Neural progenitor cell (in vitro differentiated cells): ENCODE data around the gene GRAMD2A. TPM values are rescaled to one million over a fixed set of nuclear protein-coding genes. Genes with fewer than 3 reads are reported as not detected.
A peak's percentile ranks its signal among the peaks of the same experiment; 100 is the strongest.

Experiments
- DNase-seq: peaks from one replicate; pipeline ENCODE4 v3.0.0-alpha.2; 2016; ENCODE audit warnings: low spot score
- H2AFZ ChIP-seq: fragments of 200-600 bp; sonication (generic); replicated peaks from 2 replicates; pipeline ENCODE4 v1.6.1; 2016; ENCODE audit warnings: antibody characterized with exemption
- H3F3A ChIP-seq: fragments of 200-600 bp; sonication (generic); 2 replicates; pipeline ENCODE4 v1.6.1; 2016; ENCODE audit warnings: antibody characterized with exemption, low read depth
- H3K27ac ChIP-seq: fragments of 200-600 bp; sonication (generic); 2 replicates; pipeline ENCODE4 v1.5.1; 2016; ENCODE audit warnings: mild to moderate bottlenecking
- H3K27me3 ChIP-seq: fragments of 200-600 bp; sonication (generic); 2 replicates; pipeline ENCODE4 v1.6.1; 2016; ENCODE audit warnings: mild to moderate bottlenecking, moderate library complexity
- H3K36me3 ChIP-seq: fragments of 200-600 bp; sonication (generic); 2 replicates; pipeline ENCODE4 v1.5.1; 2016
- H3K4me1 ChIP-seq: fragments of 200-600 bp; sonication (generic); 2 replicates; pipeline ENCODE4 v1.6.1; 2016; ENCODE audit warnings: mixed run types
- H3K4me2 ChIP-seq: fragments of 200-600 bp; sonication (generic); 2 replicates; pipeline ENCODE4 v1.6.1; 2016
- H3K4me3 ChIP-seq: fragments of 200-600 bp; sonication (generic); 2 replicates; pipeline ENCODE4 v1.5.1; 2016
- H3K79me2 ChIP-seq: fragments of 200-600 bp; sonication (generic); 2 replicates; pipeline ENCODE4 v1.6.1; 2016; ENCODE audit warnings: low read depth
- H3K9ac ChIP-seq: fragments of 200-600 bp; sonication (generic); 2 replicates; pipeline ENCODE4 v1.6.1; 2016
- H3K9me3 ChIP-seq: fragments of 200-600 bp; sonication (generic); 2 replicates; pipeline ENCODE4 v1.5.1; 2016; ENCODE audit warnings: low read depth
- H4K20me1 ChIP-seq: fragments of 200-600 bp; sonication (generic); 2 replicates; pipeline ENCODE4 v1.6.1; 2016; ENCODE audit warnings: low read depth
- H3K27ac Mint-ChIP-seq: 3 replicates; pipeline ENCODE4 v1.8.0; 2021; ENCODE audit warnings: mixed read lengths
- H3K27me3 Mint-ChIP-seq: 2 replicates; pipeline ENCODE4 v1.8.0; 2022; ENCODE audit warnings: low read depth, mild to moderate bottlenecking, inconsistent platforms, moderate library complexity, mixed read lengths; ENCODE audit not compliant: insufficient read depth
- H3K36me3 Mint-ChIP-seq: 3 replicates; pipeline ENCODE4 v1.8.0; 2021; ENCODE audit warnings: mixed read lengths
- H3K4me1 Mint-ChIP-seq: 3 replicates; pipeline ENCODE4 v1.8.0; 2021; ENCODE audit warnings: mixed read lengths
- H3K4me3 Mint-ChIP-seq: 3 replicates; pipeline ENCODE4 v1.8.0; 2021; ENCODE audit warnings: mild to moderate bottlenecking, moderate library complexity, mixed read lengths
- H3K9me3 Mint-ChIP-seq: 3 replicates; pipeline ENCODE4 v1.8.0; 2020; ENCODE audit warnings: mixed read lengths
- CTCF ChIP-seq: fragments of 200-600 bp; sonication (generic); IDR thresholded peaks from 2 replicates; pipeline ENCODE4 v1.5.1; 2017; ENCODE audit warnings: antibody characterized with exemption, mild to moderate bottlenecking
- EZH2 ChIP-seq: fragments of 200-600 bp; sonication (generic); IDR thresholded peaks from 2 replicates; pipeline ENCODE4 v1.6.1; 2017; ENCODE audit warnings: antibody characterized with exemption, mild to moderate bottlenecking, moderate library complexity
- EZH2phosphoT487 ChIP-seq: fragments of 200-600 bp; sonication (generic); IDR thresholded peaks from 2 replicates; pipeline ENCODE4 v1.6.1; 2017; ENCODE audit warnings: antibody characterized with exemption
- total RNA-seq: library from RNA; depleted of rRNA; stranded (reverse); fragments of >200 nt; gene quantifications from 2 replicates; pipeline ENCODE4 v1.2.3, GENCODE V29; 2015; ENCODE audit warnings: low replicate concordance

Gene GRAMD2A
- total RNA-seq, 1 donor from 2014 or later = 0.43 TPM

- Mint-ChIP-seq H3K4me3 (peak overlapping the region; percentile 97), H3K9me3 (no peaks in the 10 kb centered on the region), H3K27ac (peak overlapping the region; percentile 29), H3K36me3 (no peaks in the 10 kb centered on the region), H3K27me3 (peaks cover 6% of the 10 kb centered on the region), H3K4me1 (peaks cover 27% of the 10 kb centered on the region)
- H4K20me1 ChIP-seq = peaks cover 17% of the 10 kb centered on the region
- peaks cover 61% of the 10 kb centered on the region for H3K79me2 ChIP-seq
- H3F3A ChIP-seq = peaks cover 24% of the 10 kb centered on the region
- peaks cover 9% of the 10 kb centered on the region for H3K4me1 ChIP-seq
- H3K27me3 ChIP-seq = no peaks in the 10 kb centered on the region
- peak overlapping the region; percentile 88 for H3K4me2 ChIP-seq
- no peaks in the 10 kb centered on the region for H3K9me3 ChIP-seq
- H3K9ac ChIP-seq = peak overlapping the region; percentile 27
- H3K27ac ChIP-seq = no peak overlapping the region
- peak overlapping the region; percentile 91 for H2AFZ ChIP-seq
- no peaks in the 10 kb centered on the region for H3K36me3 ChIP-seq
- peak overlapping the region; percentile 78 for H3K4me3 ChIP-seq
- TF ChIP-seq EZH2phosphoT487 (no peak), CTCF (no peak), EZH2 (no peak)
- peak; percentile 63 for DNase-seq
Observed at GRCh38 chr15:72116731-72117485, 80.7 kb downstream of the GRAMD2A start.

- H3F3A ChIP-seq = peaks cover 21% of the 10 kb centered on the region
- no peak overlapping the region for H2AFZ ChIP-seq
- H4K20me1 ChIP-seq = peaks cover 17% of the 10 kb centered on the region
- H3K4me2 ChIP-seq = no peak overlapping the region
- H3K27me3 Mint-ChIP-seq = peaks cover 2% of the 10 kb centered on the region
- H3K36me3 Mint-ChIP-seq = peaks cover 4% of the 10 kb centered on the region
- H3K27me3 ChIP-seq = no peaks in the 10 kb centered on the region
- no peak overlapping the region for H3K27ac ChIP-seq
- H3K9me3 ChIP-seq = no peaks in the 10 kb centered on the region
- DNase-seq = no peak
- H3K4me1 ChIP-seq = peaks cover 9% of the 10 kb centered on the region
- H3K79me2 ChIP-seq = peaks cover 53% of the 10 kb centered on the region
- no peak overlapping the region for H3K4me3 Mint-ChIP-seq
- H3K27ac Mint-ChIP-seq = no peak overlapping the region
- peaks cover 15% of the 10 kb centered on the region for H3K4me1 Mint-ChIP-seq
- TF ChIP-seq EZH2 = no peak
- TF ChIP-seq CTCF = no peak
- TF ChIP-seq EZH2phosphoT487 = no peak
- H3K4me3 ChIP-seq = no peak overlapping the region
- no peaks in the 10 kb centered on the region for H3K36me3 ChIP-seq
- no peaks in the 10 kb centered on the region for H3K9me3 Mint-ChIP-seq
- H3K9ac ChIP-seq = no peak overlapping the region
Observed at GRCh38 chr15:72113347-72114031, 84.1 kb downstream of the GRAMD2A start.

- H3K9me3 Mint-ChIP-seq = no peaks in the 10 kb centered on the region
- Histone ChIP-seq H3K27ac (no peak overlapping the region), H3F3A (peaks cover 16% of the 10 kb centered on the region), H4K20me1 (peaks cover 17% of the 10 kb centered on the region), H3K36me3 (no peaks in the 10 kb centered on the region), H3K4me2 (no peak overlapping the region), H3K4me3 (no peak overlapping the region), H3K27me3 (no peaks in the 10 kb centered on the region), H3K9ac (no peak overlapping the region), H3K79me2 (peaks cover 53% of the 10 kb centered on the region), H3K9me3 (no peaks in the 10 kb centered on the region), H3K4me1 (peaks cover 9% of the 10 kb centered on the region), H2AFZ (no peak overlapping the region)
- DNase-seq = no peak
- TF ChIP-seq CTCF (no peak), EZH2phosphoT487 (no peak), EZH2 (no peak)
- peaks cover 4% of the 10 kb centered on the region for H3K36me3 Mint-ChIP-seq
- peaks cover 15% of the 10 kb centered on the region for H3K4me1 Mint-ChIP-seq
- H3K27ac Mint-ChIP-seq = no peak overlapping the region
- H3K4me3 Mint-ChIP-seq = no peak overlapping the region
- peaks cover 2% of the 10 kb centered on the region for H3K27me3 Mint-ChIP-seq
Observed at GRCh38 chr15:72112805-72113204, 84.8 kb downstream of the GRAMD2A start.
